ENCODE results near the gene TBXAS1.

- no peak for TF ChIP-seq EP300 (IDR thresholded peaks at IDR 0.05)
- TF ChIP-seq, protein P1, sequence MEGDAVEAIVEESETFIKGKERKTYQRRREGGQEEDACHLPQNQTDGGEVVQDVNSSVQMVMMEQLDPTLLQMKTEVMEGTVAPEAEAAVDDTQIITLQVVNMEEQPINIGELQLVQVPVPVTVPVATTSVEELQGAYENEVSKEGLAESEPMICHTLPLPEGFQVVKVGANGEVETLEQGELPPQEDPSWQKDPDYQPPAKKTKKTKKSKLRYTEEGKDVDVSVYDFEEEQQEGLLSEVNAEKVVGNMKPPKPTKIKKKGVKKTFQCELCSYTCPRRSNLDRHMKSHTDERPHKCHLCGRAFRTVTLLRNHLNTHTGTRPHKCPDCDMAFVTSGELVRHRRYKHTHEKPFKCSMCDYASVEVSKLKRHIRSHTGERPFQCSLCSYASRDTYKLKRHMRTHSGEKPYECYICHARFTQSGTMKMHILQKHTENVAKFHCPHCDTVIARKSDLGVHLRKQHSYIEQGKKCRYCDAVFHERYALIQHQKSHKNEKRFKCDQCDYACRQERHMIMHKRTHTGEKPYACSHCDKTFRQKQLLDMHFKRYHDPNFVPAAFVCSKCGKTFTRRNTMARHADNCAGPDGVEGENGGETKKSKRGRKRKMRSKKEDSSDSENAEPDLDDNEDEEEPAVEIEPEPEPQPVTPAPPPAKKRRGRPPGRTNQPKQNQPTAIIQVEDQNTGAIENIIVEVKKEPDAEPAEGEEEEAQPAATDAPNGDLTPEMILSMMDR (IDR thresholded peaks at IDR 0.05), result no peak
- TF ChIP-seq POLR2AphosphoS5 (IDR thresholded peaks at IDR 0.05), result no peak
- TF ChIP-seq POLR2A (IDR thresholded peaks at IDR 0.05; ENCODE audit: low read depth), result no peak
Measured at GRCh38 chr7:139867847-139868246, 38.8 kb downstream of the TBXAS1 start.

Measured in esophagus muscularis mucosa (tissue), 4 donors.